Prostate gland (tissue), 2 donors: ENCODE data around the gene NR6A1. TPM values are rescaled to one million over a fixed set of nuclear protein-coding genes. Genes with fewer than 3 reads are reported as not detected.

Experiments
- DNase-seq: peaks from one replicate; pipeline ENCODE4 v3.0.0-alpha.2; 2019; ENCODE audit warnings: low spot score
- H3K27ac ChIP-seq, 2 donors: fragments of 200-600 bp; sonication (generic); 2 replicates each; pipeline ENCODE4 v1.5.1; 2017 to 2019
- H3K27me3 ChIP-seq: fragments of 200-600 bp; sonication (generic); replicated peaks from 2 replicates; pipeline ENCODE4 v1.5.1; 2019; ENCODE audit not compliant: insufficient read depth
- H3K36me3 ChIP-seq, 2 donors: fragments of 200-600 bp; sonication (generic); 1 replicate in 1 of 2; 2 replicates in 1 of 2; pipeline versions ENCODE4 v1.5.1 to v1.8.1; 2017 to 2019
- H3K4me1 ChIP-seq: fragments of 200-600 bp; sonication (generic); replicated peaks from 2 replicates; pipeline ENCODE4 v1.5.1; 2019
- H3K4me3 ChIP-seq, 2 donors: fragments of 200-600 bp; sonication (generic); 2 replicates each; pipeline ENCODE4 v1.5.1; 2017 to 2019
- H3K9me3 ChIP-seq: fragments of 200-600 bp; sonication (generic); 2 replicates; pipeline ENCODE4 v1.5.1; 2017
- CTCF ChIP-seq, 4 experiments: fragments of 200-600 bp in 2 of 4; fragments of 450-650 bp in 2 of 4; sonication (generic) in 2 of 4; IDR thresholded peaks; 1 replicate in 3 of 4; 2 replicates in 1 of 4; pipeline ENCODE4 v1.5.1; 2016 to 2019; ENCODE audit warnings: antibody characterized with exemption in 4 of 4, mild to moderate bottlenecking in 2 of 4, moderate library complexity in 2 of 4
- POLR2A ChIP-seq: fragments of 450-650 bp; IDR thresholded peaks from one replicate; pipeline ENCODE4 v1.6.1; 2016; ENCODE audit warnings: antibody characterized with exemption, mild to moderate bottlenecking
- POLR2AphosphoS5 ChIP-seq: sonication (generic); formaldehyde crosslinking; IDR thresholded peaks from one replicate; pipeline ENCODE4 v1.6.1; 2017; ENCODE audit warnings: antibody characterized with exemption
- WGBS: methylation state at CpG from one replicate; pipeline ENCODE4 v1.1.5; 2018; 5-methylcytosine and 5-hydroxymethylcytosine counted together
- intact Hi-C: fragments of 100-400 bp; cut with DNase I; formaldehyde crosslinking; loops from one replicate; pipeline ENCODE4 v1.14.2; 2022
- total RNA-seq, 2 donors: library from RNA; depleted of rRNA; stranded (reverse); fragments of >200 nt; gene quantifications; one replicate each; pipeline ENCODE4 v1.1.0, GENCODE V29; 2016

NR6A1 gene
- total RNA-seq, 2 donors from 2014 or later, result 1.3 to 53.7 TPM

- Histone ChIP-seq H3K9me3 (no peaks in the 10 kb centered on the region), H3K27ac (peak overlapping the region; percentile 60 to 74), H3K4me3 (peak overlapping the region; percentile 88 to 93), H3K36me3 (no peaks in the 10 kb centered on the region), H3K27me3 (no peaks in the 10 kb centered on the region), H3K4me1 (no peaks in the 10 kb centered on the region)
- DNase-seq, result peak; percentile 22
- peak; percentile 15 for TF ChIP-seq POLR2AphosphoS5
- TF ChIP-seq CTCF (IDR thresholded peaks at IDR 0.05), result peak in 1 of 4 experiments; percentile 2
- peak; percentile 12 for TF ChIP-seq POLR2A
- intact Hi-C loops, result loop anchor here (10.0 kb wide), 1 partner anchor 375 kb away; the partner anchor contains the start of gene SCAI
- WGBS, result 3% methylated on average over 56 of the region's 56 CpGs
These were observed 1.4 kb downstream of the NR6A1 start for GRCh38 chr9:124769549-124770358.

- 16% methylated on average over 11 of the region's 11 CpGs for WGBS
- peak overlapping the region in 1 of 2 donors; percentile 93 for H3K4me3 ChIP-seq
- H3K4me1 ChIP-seq, result no peaks in the 10 kb centered on the region
- H3K27ac ChIP-seq, result peak overlapping the region in 1 of 2 donors; percentile 74
- TF ChIP-seq POLR2AphosphoS5, result no peak
- no peak for TF ChIP-seq POLR2A
- no peak for TF ChIP-seq CTCF (IDR thresholded peaks at IDR 0.05)
- H3K27me3 ChIP-seq, result no peaks in the 10 kb centered on the region
- intact Hi-C loops, result no loop called here
- DNase-seq, result no peak
- no peaks in the 10 kb centered on the region for H3K9me3 ChIP-seq
- H3K36me3 ChIP-seq, result no peaks in the 10 kb centered on the region
These were observed 2.2 kb downstream of the NR6A1 start for GRCh38 chr9:124768750-124769548.

GRCh38 chr9:124768334-124768733 lies 2.8 kb downstream of the NR6A1 start:
- Histone ChIP-seq H3K36me3 (no peaks in the 10 kb centered on the region), H3K4me3 (no peak overlapping the region), H3K27me3 (no peaks in the 10 kb centered on the region), H3K27ac (no peak overlapping the region), H3K9me3 (no peaks in the 10 kb centered on the region), H3K4me1 (no peaks in the 10 kb centered on the region)
- DNase-seq, result no peak
- intact Hi-C loops, result no loop called here
- no peak for TF ChIP-seq CTCF (IDR thresholded peaks at IDR 0.05)
- no peak for TF ChIP-seq POLR2A
- TF ChIP-seq POLR2AphosphoS5, result no peak
- WGBS, result 32% methylated on average over 3 of the region's 3 CpGs

- Histone ChIP-seq H3K9me3 (no peaks in the 10 kb centered on the region), H3K4me1 (no peaks in the 10 kb centered on the region), H3K36me3 (no peaks in the 10 kb centered on the region), H3K27ac (no peak overlapping the region), H3K27me3 (no peaks in the 10 kb centered on the region), H3K4me3 (no peak overlapping the region)
- intact Hi-C loops, result no loop called here
- WGBS, result 44% methylated on average over 2 of the region's 2 CpGs
- TF ChIP-seq POLR2AphosphoS5 (no peak), POLR2A (no peak), CTCF (IDR thresholded peaks at IDR 0.05) (no peak)
- DNase-seq, result no peak
These were observed 3.3 kb downstream of the NR6A1 start for GRCh38 chr9:124767821-124768220.
